Adrenal gland (tissue), 12 donors: ENCODE data around the gene SRGAP1. TPM values are rescaled to one million over a fixed set of nuclear protein-coding genes. Genes with fewer than 3 reads are reported as not detected.

Source experiments
- DNase-seq, 7 donors: peaks; one replicate each; pipeline ENCODE4 v3.0.0-alpha.2; 2019 to 2020
- H3K27ac ChIP-seq, 5 donors: fragments of 200-600 bp; sonication (generic) in 4 of 5; 1 replicate in 3 of 5; 2 replicates in 2 of 5; pipeline versions ENCODE4 v1.5.1 to v1.8.0; 2016 to 2020; ENCODE audit warnings: mild to moderate bottlenecking in 1 of 5
- H3K27me3 ChIP-seq: fragments of 200-600 bp; 2 replicates; pipeline ENCODE4 v1.8.0; 2021
- H3K36me3 ChIP-seq, 2 donors: fragments of 200-600 bp; replicated peaks in 1 of 2; 1 replicate in 1 of 2; 2 replicates in 1 of 2; pipeline versions ENCODE4 v1.5.1 to v1.8.0; 2018 to 2022
- H3K4me1 ChIP-seq, 2 donors: fragments of 200-600 bp; replicated peaks in 1 of 2; 1 replicate in 1 of 2; 2 replicates in 1 of 2; pipeline versions ENCODE4 v1.5.1 to v1.8.0; 2018 to 2021
- H3K4me3 ChIP-seq, 4 donors: fragments of 200-600 bp; sonication (generic) in 3 of 4; one replicate each; pipeline ENCODE4 v1.5.1; 2016 to 2018
- H3K9me3 ChIP-seq, 3 donors: fragments of 200-600 bp; sonication (generic) in 1 of 3; replicated peaks in 1 of 3; 1 replicate in 2 of 3; 2 replicates in 1 of 3; pipeline versions ENCODE4 v1.5.1 to v1.8.0; 2016 to 2021
- POLR2A ChIP-seq, 2 donors: fragments of 450-650 bp; IDR thresholded peaks; one replicate each; pipeline ENCODE4 v1.6.1; 2017; ENCODE audit warnings: antibody characterized with exemption in 2 of 2, mild to moderate bottlenecking in 2 of 2, moderate library complexity in 1 of 2
- WGBS, 4 donors: extraction: QIAGEN DNeasy Blood & Tissue Kit in 2 of 4; methylation state at CpG; one replicate each; pipeline versions ENCODE4 v1.1.5 to v1.1.7; 2013 to 2017; 5-methylcytosine and 5-hydroxymethylcytosine counted together
- intact Hi-C, 2 donors: fragments of 100-400 bp; cut with DNase I; formaldehyde crosslinking; loops; one replicate each; pipeline versions ENCODE4 v1.14.1 to v1.15.0; 2022 to 2023
- polyA plus RNA-seq, 3 donors: library from polyadenylated mRNA; stranded (reverse); fragments of 200-250 nt in 2 of 3; fragments of 350-450 nt in 1 of 3; fragmentation: Illumina TruSeq in 1 of 3; extraction: RNeasy Lipid Tissue Mini Kit (QIAGEN cat#74804) in 1 of 3; gene quantifications; one replicate each; pipeline ENCODE4 v1.2.3, GENCODE V29; 2013 to 2014
- total RNA-seq, 9 donors: library from RNA; depleted of rRNA in 4 of 9; stranded (reverse); fragments of >200 nt in 4 of 9; fragments of 120-200 nt in 1 of 9; fragmentation: NEBNext Ultra II Directional in 1 of 9; extraction: Animal tissue kit (Norgen Biotek cat#: 25700) in 1 of 9; gene quantifications; one replicate each; pipeline versions ENCODE4 v1.1.0 to v1.2.4, GENCODE V29; 2013 to 2023
- TF ChIP-seq, protein P1 (sequence below), 6 experiments: fragments of 450-650 bp in 4 of 6; fragments of 200-600 bp in 2 of 6; sonication (generic) in 1 of 6; IDR thresholded peaks; 1 replicate in 5 of 6; 2 replicates in 1 of 6; pipeline versions ENCODE4 v1.5.1 to v1.8.0; 2016 to 2021; ENCODE audit warnings: antibody characterized with exemption in 6 of 6, mild to moderate bottlenecking in 2 of 6, moderate library complexity in 1 of 6
- donor health status: healthy with polysubstance abuse.
- donor health status: Bipolar disorder and iron deficiency.
- donor health status: DM: yes; HTN: yes; CAD: no.
- donor health status: DM: no; HTN: no; CAD: no.
- donor health status: DM: no; HTN: no; CAD: no.
- donor health status: DM: yes; HTN: yes; CAD: no.

The SRGAP1 gene
- total and polyA plus RNA-seq, 12 donors, result 2.4 to 35.6 (median 9.8) TPM

DNA sequence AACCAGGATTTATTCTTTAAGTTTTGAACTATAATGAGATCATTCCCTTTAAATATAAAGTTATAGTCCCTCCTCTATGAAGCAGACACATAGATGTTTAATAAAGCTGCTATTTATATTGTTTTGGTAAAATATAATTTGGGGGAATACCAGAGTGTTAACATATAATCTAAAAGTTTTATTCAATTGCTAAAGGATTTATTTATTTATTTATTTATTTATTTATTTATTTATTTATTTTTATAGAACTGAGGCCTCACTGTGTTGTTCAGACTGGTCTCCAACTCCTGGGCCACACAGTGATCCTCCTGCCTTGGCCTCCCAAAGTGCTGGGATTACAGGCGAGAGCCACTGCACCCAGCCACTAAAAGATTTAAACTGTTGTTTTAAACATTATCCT lies 278.9 kb downstream of the SRGAP1 start:
- Histone ChIP-seq H3K9me3 (no peaks in the 10 kb centered on the region), H3K27ac (no peak overlapping the region), H3K4me1 (no peaks in the 10 kb centered on the region), H3K27me3 (no peaks in the 10 kb centered on the region), H3K4me3 (no peak overlapping the region), H3K36me3 (peaks cover 0 to 12% of the 10 kb centered on the region in 2 donors)
- 94 to 100% (median 98%) methylated on average over 1 of the region's 1 CpG for WGBS, 4 donors
- DNase-seq, result no peak
- TF ChIP-seq, protein P1, sequence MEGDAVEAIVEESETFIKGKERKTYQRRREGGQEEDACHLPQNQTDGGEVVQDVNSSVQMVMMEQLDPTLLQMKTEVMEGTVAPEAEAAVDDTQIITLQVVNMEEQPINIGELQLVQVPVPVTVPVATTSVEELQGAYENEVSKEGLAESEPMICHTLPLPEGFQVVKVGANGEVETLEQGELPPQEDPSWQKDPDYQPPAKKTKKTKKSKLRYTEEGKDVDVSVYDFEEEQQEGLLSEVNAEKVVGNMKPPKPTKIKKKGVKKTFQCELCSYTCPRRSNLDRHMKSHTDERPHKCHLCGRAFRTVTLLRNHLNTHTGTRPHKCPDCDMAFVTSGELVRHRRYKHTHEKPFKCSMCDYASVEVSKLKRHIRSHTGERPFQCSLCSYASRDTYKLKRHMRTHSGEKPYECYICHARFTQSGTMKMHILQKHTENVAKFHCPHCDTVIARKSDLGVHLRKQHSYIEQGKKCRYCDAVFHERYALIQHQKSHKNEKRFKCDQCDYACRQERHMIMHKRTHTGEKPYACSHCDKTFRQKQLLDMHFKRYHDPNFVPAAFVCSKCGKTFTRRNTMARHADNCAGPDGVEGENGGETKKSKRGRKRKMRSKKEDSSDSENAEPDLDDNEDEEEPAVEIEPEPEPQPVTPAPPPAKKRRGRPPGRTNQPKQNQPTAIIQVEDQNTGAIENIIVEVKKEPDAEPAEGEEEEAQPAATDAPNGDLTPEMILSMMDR (IDR thresholded peaks at IDR 0.05), result no peak
- TF ChIP-seq POLR2A (IDR thresholded peaks at IDR 0.05), result no peak
- intact Hi-C loops, result no loop called here

DNA sequence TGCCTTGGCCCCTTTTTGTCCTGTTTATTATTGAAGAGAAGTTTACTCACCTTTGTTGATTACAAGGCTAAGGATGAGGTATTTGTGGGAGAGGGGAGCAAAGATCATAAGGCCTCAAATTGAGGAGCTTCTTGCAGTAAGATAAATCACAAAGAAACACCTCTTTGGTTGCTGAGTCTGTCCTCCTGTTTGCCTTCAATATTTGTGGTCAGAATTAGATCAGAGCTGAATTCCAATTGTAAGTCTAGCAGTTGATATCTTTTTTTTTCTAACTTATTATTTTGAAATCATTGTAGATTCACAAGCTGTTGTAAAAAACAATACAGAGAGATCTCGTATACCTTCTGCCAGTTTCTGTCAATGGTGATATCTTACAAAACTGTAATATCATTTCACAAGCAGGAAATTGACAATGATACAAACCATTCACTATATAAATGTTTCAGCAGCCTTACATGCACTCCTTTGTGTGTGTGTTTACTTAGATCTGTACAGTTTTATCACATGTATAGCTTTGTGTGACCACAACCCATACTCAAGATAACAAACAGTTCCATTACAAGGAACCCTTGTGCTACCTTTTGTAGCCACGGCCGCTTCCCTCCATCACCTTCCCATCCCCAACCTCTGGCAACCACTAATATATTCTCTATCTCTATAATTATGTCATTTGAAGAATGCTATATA lies 280.2 kb downstream of the SRGAP1 start:
- 94 to 96% (median 95%) methylated on average over 3 of the region's 3 CpGs for WGBS, 4 donors
- no peak for TF ChIP-seq POLR2A (IDR thresholded peaks at IDR 0.05)
- TF ChIP-seq, protein P1 (IDR thresholded peaks at IDR 0.05), result no peak
- DNase-seq, result no peak
- Histone ChIP-seq H3K4me3 (no peak overlapping the region), H3K9me3 (no peaks in the 10 kb centered on the region), H3K27ac (no peak overlapping the region), H3K4me1 (no peaks in the 10 kb centered on the region), H3K27me3 (no peaks in the 10 kb centered on the region), H3K36me3 (peaks cover 0 to 24% of the 10 kb centered on the region in 2 donors)
- intact Hi-C loops, result no loop called here

DNA sequence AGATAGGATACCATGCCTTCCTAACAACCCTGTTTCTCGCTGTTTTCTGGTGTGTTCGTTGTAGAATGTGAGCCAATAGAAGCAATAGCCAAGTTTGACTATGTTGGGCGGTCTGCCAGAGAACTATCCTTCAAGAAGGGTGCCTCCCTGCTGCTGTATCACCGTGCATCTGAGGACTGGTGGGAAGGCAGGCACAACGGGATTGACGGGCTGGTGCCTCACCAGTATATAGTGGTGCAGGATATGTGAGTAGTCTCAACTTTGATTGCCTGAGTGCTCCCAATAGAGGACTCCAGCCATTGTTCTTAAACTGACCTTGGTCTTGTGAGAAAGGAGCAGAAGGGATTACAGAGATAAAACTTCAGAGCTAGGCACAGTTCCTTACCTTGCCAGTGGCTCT lies 281.4 kb downstream of the SRGAP1 start:
- intact Hi-C loops, result no loop called here
- Histone ChIP-seq H3K9me3 (no peaks in the 10 kb centered on the region), H3K36me3 (peaks cover 0 to 26% of the 10 kb centered on the region in 2 donors), H3K27me3 (no peaks in the 10 kb centered on the region), H3K4me1 (no peaks in the 10 kb centered on the region), H3K27ac (no peak overlapping the region), H3K4me3 (no peak overlapping the region)
- WGBS, 4 donors, result 70 to 92% (median 84%) methylated on average over 3 to 6 of the region's 6 CpGs
- peak in 4 of 7 donors; percentile 16 to 43 (median 24) for DNase-seq
- TF ChIP-seq POLR2A (IDR thresholded peaks at IDR 0.05), result no peak
- TF ChIP-seq, protein P1 (IDR thresholded peaks at IDR 0.05), result no peak

DNA sequence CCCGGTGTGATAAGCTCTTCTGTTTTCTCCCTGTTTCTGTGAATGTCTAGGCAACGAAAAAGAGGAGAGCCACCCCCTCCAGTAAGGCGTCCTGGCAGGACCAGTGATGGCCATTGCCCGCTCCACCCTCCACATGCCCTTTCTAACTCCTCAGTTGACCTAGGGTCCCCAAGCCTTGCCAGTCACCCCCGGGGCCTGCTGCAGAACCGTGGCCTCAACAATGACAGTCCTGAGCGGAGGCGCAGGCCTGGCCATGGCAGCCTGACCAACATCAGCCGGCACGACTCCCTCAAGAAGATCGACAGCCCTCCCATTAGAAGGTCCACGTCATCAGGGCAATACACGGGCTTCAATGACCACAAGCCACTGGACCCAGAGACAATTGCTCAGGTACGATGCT lies 283.3 kb downstream of the SRGAP1 start:
- WGBS, 4 donors, result 91 to 96% (median 96%) methylated on average over 9 to 14 of the region's 14 CpGs
- peaks cover 0 to 26% of the 10 kb centered on the region in 2 donors for H3K36me3 ChIP-seq

More for the DNA sequence above, 283.3 kb downstream of the SRGAP1 start:
- intact Hi-C loops, result no loop called here
- Histone ChIP-seq H3K4me1 (no peaks in the 10 kb centered on the region), H3K27me3 (no peaks in the 10 kb centered on the region), H3K27ac (no peak overlapping the region), H3K9me3 (no peaks in the 10 kb centered on the region), H3K4me3 (no peak overlapping the region)
- DNase-seq, result no peak
- TF ChIP-seq, protein P1 (IDR thresholded peaks at IDR 0.05), result no peak
- TF ChIP-seq POLR2A (IDR thresholded peaks at IDR 0.05), result no peak
